GM12878 (cell line): ENCODE results near the gene NCL. TPM values are rescaled to one million over a fixed set of nuclear protein-coding genes. Genes with fewer than 3 reads are reported as not detected.

ENCODE experiments used
- CHD4 ChIP-seq: fragments of 200-600 bp; sonication (generic); IDR thresholded peaks from 2 replicates; pipeline ENCODE4 v1.6.1; 2016; ENCODE audit warnings: mild to moderate bottlenecking
- CREM ChIP-seq: IDR thresholded peaks from 2 replicates; pipeline ENCODE4 v1.6.1; 2014; ENCODE audit warnings: antibody characterized with exemption, low read depth
- GATAD2B ChIP-seq: fragments of 450-650 bp; conservative IDR thresholded peaks from 2 replicates; pipeline ENCODE4 v1.6.1; 2017; ENCODE audit warnings: low read depth, mild to moderate bottlenecking, moderate library complexity
- KLF5 ChIP-seq: fragments of 450-650 bp; IDR thresholded peaks from 2 replicates; pipeline ENCODE4 v1.6.1; 2014; ENCODE audit warnings: mild to moderate bottlenecking; ENCODE audit not compliant: partially characterized antibody
- NFXL1 ChIP-seq: fragments of 450-650 bp; IDR thresholded peaks from 2 replicates; pipeline ENCODE4 v1.6.1; 2017; ENCODE audit warnings: antibody characterized with exemption, mild to moderate bottlenecking, borderline replicate concordance
- NR2F1 ChIP-seq: fragments of 450-650 bp; conservative IDR thresholded peaks from 2 replicates; pipeline ENCODE4 v1.6.1; 2017; ENCODE audit warnings: mild to moderate bottlenecking
- SMAD5 ChIP-seq: IDR thresholded peaks from 2 replicates; pipeline ENCODE4 v1.6.1; 2016; ENCODE audit warnings: antibody characterized with exemption, low read depth
- SUZ12 ChIP-seq: fragments of 200-600 bp; sonication (generic); IDR thresholded peaks from one replicate; pipeline ENCODE4 v1.6.1; 2018; ENCODE audit warnings: antibody characterized with exemption, mild to moderate bottlenecking; ENCODE audit not compliant: unreplicated experiment
- YY1 ChIP-seq: IDR thresholded peaks from 2 replicates; pipeline ENCODE4 v1.6.1; 2011; ENCODE audit warnings: low read depth, mild to moderate bottlenecking, low read length
- ZBTB4 ChIP-seq: fragments of 450-650 bp; formaldehyde crosslinking; IDR thresholded peaks from 2 replicates; pipeline ENCODE4 v1.4.0; 2022; ENCODE audit warnings: mild to moderate bottlenecking, moderate library complexity
- ZNF207 ChIP-seq: fragments of 450-650 bp; IDR thresholded peaks from 2 replicates; pipeline ENCODE4 v1.6.1; 2014; ENCODE audit warnings: antibody characterized with exemption, mild to moderate bottlenecking, borderline replicate concordance
- ZNF622 ChIP-seq: fragments of 450-650 bp; IDR thresholded peaks from 2 replicates; pipeline ENCODE4 v1.6.1; 2017; ENCODE audit warnings: mild to moderate bottlenecking, inconsistent platforms
- ZSCAN29 ChIP-seq: fragments of 450-650 bp; IDR thresholded peaks from 2 replicates; pipeline ENCODE4 v1.6.1; 2017; ENCODE audit warnings: mild to moderate bottlenecking, moderate library complexity
- polyA plus RNA-seq, 11 experiments: library from polyadenylated mRNA; depleted of rRNA in 4 of 11; unstranded in 6 of 11; stranded (reverse) in 5 of 11; fragments of >200 nt; fragmentation: Nextera tagmentation in 4 of 11; fragmentation: Illumina TruSeq in 1 of 11; extraction: Ambion mirVana in 4 of 11; extraction: Trizol in 1 of 11; gene quantifications; 1 replicate in 1 of 11; 2 replicates in 10 of 11; pipeline versions ENCODE4 v1.2.1 to v1.2.3, GENCODE V29; 2011 to 2016; ENCODE audit warnings: inconsistent platforms in 2 of 11, missing spikeins in 2 of 11, low read depth in 1 of 11
- total RNA-seq, 4 experiments: library from RNA; depleted of rRNA in 3 of 4; stranded (reverse); fragments of >200 nt in 3 of 4; fragmentation: Illumina TruSeq in 1 of 4; extraction: Trizol in 1 of 4; gene quantifications; 2 replicates each; pipeline versions ENCODE4 v1.2.1 to v1.2.3, GENCODE V29; 2013 to 2021
- TF ChIP-seq, protein P1 (sequence below): fragments of 450-650 bp; IDR thresholded peaks from 2 replicates; pipeline ENCODE4 v1.6.1; 2016; ENCODE audit warnings: mild to moderate bottlenecking, moderate library complexity, borderline replicate concordance
- TF ChIP-seq, protein P2 (sequence below): IDR thresholded peaks from 2 replicates; pipeline ENCODE4 v1.6.1; 2012; ENCODE audit warnings: mild to moderate bottlenecking, low read depth, low read length
- TF ChIP-seq, protein P3 (sequence below): fragments of 450-650 bp; conservative IDR thresholded peaks from 2 replicates; pipeline ENCODE4 v1.6.1; 2017; ENCODE audit warnings: mild to moderate bottlenecking, moderate library complexity

Gene NCL
- total and polyA plus RNA-seq, 10 of the 15 experiments (the other 5 are each of a cell fraction or from before 2014, with no cell fraction given) = 123 to 1,207 (median 529) TPM

- TF ChIP-seq, protein P1, sequence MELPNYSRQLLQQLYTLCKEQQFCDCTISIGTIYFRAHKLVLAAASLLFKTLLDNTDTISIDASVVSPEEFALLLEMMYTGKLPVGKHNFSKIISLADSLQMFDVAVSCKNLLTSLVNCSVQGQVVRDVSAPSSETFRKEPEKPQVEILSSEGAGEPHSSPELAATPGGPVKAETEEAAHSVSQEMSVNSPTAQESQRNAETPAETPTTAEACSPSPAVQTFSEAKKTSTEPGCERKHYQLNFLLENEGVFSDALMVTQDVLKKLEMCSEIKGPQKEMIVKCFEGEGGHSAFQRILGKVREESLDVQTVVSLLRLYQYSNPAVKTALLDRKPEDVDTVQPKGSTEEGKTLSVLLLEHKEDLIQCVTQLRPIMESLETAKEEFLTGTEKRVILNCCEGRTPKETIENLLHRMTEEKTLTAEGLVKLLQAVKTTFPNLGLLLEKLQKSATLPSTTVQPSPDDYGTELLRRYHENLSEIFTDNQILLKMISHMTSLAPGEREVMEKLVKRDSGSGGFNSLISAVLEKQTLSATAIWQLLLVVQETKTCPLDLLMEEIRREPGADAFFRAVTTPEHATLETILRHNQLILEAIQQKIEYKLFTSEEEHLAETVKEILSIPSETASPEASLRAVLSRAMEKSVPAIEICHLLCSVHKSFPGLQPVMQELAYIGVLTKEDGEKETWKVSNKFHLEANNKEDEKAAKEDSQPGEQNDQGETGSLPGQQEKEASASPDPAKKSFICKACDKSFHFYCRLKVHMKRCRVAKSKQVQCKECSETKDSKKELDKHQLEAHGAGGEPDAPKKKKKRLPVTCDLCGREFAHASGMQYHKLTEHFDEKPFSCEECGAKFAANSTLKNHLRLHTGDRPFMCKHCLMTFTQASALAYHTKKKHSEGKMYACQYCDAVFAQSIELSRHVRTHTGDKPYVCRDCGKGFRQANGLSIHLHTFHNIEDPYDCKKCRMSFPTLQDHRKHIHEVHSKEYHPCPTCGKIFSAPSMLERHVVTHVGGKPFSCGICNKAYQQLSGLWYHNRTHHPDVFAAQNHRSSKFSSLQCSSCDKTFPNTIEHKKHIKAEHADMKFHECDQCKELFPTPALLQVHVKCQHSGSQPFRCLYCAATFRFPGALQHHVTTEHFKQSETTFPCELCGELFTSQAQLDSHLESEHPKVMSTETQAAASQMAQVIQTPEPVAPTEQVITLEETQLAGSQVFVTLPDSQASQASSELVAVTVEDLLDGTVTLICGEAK = no peak
- TF ChIP-seq KLF5 (no peak), GATAD2B (peak; percentile 73; the same call in 1 of the 2 replicates), SUZ12 (no peak), ZSCAN29 (no peak), NR2F1 (0 out of 2 replicates have a peak, but pooled peaks have one; percentile 35), NFXL1 (no peak), ZNF207 (no peak), CHD4 (no peak), SMAD5 (no peak), CREM (0 out of 2 replicates have a peak, but pooled peaks have one; percentile 16), YY1 (peak; percentile 16; the same call in 1 of the 2 replicates), ZNF622 (no peak), ZBTB4 (CRISPR knock-in tag) (no peak)
- TF ChIP-seq, protein P2, sequence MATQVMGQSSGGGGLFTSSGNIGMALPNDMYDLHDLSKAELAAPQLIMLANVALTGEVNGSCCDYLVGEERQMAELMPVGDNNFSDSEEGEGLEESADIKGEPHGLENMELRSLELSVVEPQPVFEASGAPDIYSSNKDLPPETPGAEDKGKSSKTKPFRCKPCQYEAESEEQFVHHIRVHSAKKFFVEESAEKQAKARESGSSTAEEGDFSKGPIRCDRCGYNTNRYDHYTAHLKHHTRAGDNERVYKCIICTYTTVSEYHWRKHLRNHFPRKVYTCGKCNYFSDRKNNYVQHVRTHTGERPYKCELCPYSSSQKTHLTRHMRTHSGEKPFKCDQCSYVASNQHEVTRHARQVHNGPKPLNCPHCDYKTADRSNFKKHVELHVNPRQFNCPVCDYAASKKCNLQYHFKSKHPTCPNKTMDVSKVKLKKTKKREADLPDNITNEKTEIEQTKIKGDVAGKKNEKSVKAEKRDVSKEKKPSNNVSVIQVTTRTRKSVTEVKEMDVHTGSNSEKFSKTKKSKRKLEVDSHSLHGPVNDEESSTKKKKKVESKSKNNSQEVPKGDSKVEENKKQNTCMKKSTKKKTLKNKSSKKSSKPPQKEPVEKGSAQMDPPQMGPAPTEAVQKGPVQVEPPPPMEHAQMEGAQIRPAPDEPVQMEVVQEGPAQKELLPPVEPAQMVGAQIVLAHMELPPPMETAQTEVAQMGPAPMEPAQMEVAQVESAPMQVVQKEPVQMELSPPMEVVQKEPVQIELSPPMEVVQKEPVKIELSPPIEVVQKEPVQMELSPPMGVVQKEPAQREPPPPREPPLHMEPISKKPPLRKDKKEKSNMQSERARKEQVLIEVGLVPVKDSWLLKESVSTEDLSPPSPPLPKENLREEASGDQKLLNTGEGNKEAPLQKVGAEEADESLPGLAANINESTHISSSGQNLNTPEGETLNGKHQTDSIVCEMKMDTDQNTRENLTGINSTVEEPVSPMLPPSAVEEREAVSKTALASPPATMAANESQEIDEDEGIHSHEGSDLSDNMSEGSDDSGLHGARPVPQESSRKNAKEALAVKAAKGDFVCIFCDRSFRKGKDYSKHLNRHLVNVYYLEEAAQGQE = no peak
- TF ChIP-seq, protein P3, sequence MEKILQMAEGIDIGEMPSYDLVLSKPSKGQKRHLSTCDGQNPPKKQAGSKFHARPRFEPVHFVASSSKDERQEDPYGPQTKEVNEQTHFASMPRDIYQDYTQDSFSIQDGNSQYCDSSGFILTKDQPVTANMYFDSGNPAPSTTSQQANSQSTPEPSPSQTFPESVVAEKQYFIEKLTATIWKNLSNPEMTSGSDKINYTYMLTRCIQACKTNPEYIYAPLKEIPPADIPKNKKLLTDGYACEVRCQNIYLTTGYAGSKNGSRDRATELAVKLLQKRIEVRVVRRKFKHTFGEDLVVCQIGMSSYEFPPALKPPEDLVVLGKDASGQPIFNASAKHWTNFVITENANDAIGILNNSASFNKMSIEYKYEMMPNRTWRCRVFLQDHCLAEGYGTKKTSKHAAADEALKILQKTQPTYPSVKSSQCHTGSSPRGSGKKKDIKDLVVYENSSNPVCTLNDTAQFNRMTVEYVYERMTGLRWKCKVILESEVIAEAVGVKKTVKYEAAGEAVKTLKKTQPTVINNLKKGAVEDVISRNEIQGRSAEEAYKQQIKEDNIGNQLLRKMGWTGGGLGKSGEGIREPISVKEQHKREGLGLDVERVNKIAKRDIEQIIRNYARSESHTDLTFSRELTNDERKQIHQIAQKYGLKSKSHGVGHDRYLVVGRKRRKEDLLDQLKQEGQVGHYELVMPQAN = peak; percentile 31
Measured at GRCh38 chr2:231483398-231484329, 19.4 kb upstream of the NCL start (continued).
